HCT116 (cell line): ENCODE measurements around the gene BHLHE41. TPM values are rescaled to one million over a fixed set of nuclear protein-coding genes. Genes with fewer than 3 reads are reported as not detected.

Experiments
- ATAC-seq: fragments of 200-7000 bp; cut with Tn5 transposase; 2 replicates; pipeline ENCODE4 v1.9.1; 2020; ENCODE audit warnings: mild to moderate bottlenecking, moderate library complexity
- BruUV-seq: library from RNA; stranded (reverse); fragments of 400-500 nt; replicated peaks from 2 replicates; lab custom pipeline; 2021; lab: Mats Ljungman, UMichigan
- CTCF ChIA-PET: fragments of 300-600 bp; sonication (Branson Sonifier 250); formaldehyde crosslinking; loops from one replicate; lab custom pipeline; 2021; ENCODE audit warnings: antibody characterized with exemption; lab: Charles Lee
- POLR2A ChIA-PET: fragments of 300-600, 350-600 bp; sonication (Branson Sonifier 250); formaldehyde crosslinking; loops from one replicate; lab custom pipeline; 2021; ENCODE audit warnings: antibody characterized with exemption; lab: Charles Lee
- RAD21 ChIA-PET, 2 experiments: fragments of 300-600 bp; sonication (Branson Sonifier 250); formaldehyde crosslinking; loops; one replicate each; lab custom pipeline; 2023; ENCODE audit warnings: low total read pairs in 2 of 2; ENCODE audit not compliant: uncharacterized antibody in 2 of 2, unreplicated experiment in 2 of 2, low non-redundant PET in 1 of 2; lab: Charles Lee
- DNase-seq: peaks from one replicate; pipeline ENCODE4 v3.0.0-alpha.2; 2010; ENCODE audit warnings: low read depth, low spot score
- H2AFZ ChIP-seq: fragments of 200-600 bp; shearing (Covaris generic), sonication (generic); 2 replicates; pipeline ENCODE4 v1.6.1; 2017; ENCODE audit warnings: low read depth, mixed run types, mixed read lengths, antibody characterized with exemption, low read length; ENCODE audit not compliant: poor library complexity, severe bottlenecking
- H3K27ac ChIP-seq: 2 replicates; pipeline ENCODE4 v1.5.1; 2012; ENCODE audit warnings: low read depth, low read length
- H3K27me3 ChIP-seq: fragments of 200-600 bp; sonication (generic); 2 replicates; pipeline ENCODE4 v1.6.1; 2016; ENCODE audit warnings: mixed run types, low read length, mixed read lengths; ENCODE audit not compliant: insufficient read depth
- H3K36me3 ChIP-seq, 2 experiments: fragments of 200-500 bp in 1 of 2; fragments of 200-600 bp in 1 of 2; sonication (Bioruptor generic) in 1 of 2; sonication (generic) in 1 of 2; 2 replicates each; pipeline versions ENCODE4 v1.5.1 to v1.6.1; 2014 to 2016; ENCODE audit warnings: low read length in 2 of 2, inconsistent platforms in 1 of 2, mixed read lengths in 1 of 2, mixed run types in 1 of 2; ENCODE audit not compliant: insufficient read depth in 2 of 2, control insufficient read depth in 1 of 2
- H3K4me1 ChIP-seq, 2 experiments: fragments of 200-600 bp in 1 of 2; sonication (generic) in 1 of 2; 2 replicates each; pipeline versions ENCODE4 v1.5.1 to v1.6.1; 2012 to 2017; ENCODE audit warnings: low read length in 2 of 2, inconsistent platforms in 1 of 2, mild to moderate bottlenecking in 1 of 2, mixed read lengths in 1 of 2, mixed run types in 1 of 2, moderate library complexity in 1 of 2; ENCODE audit not compliant: insufficient read depth in 2 of 2, control insufficient read depth in 1 of 2
- H3K4me2 ChIP-seq: fragments of 200-600 bp; sonication (generic); 2 replicates; pipeline ENCODE4 v1.6.1; 2017; ENCODE audit warnings: mixed run types, low read length, mixed read lengths
- H3K4me3 ChIP-seq, 2 experiments: fragments of 200-600 bp in 1 of 2; sonication (generic) in 1 of 2; replicated peaks in 1 of 2; 2 replicates each; pipeline ENCODE4 v1.5.1; 2011 to 2016; ENCODE audit warnings: low read length in 2 of 2, control low read depth in 1 of 2, low read depth in 1 of 2, mild to moderate bottlenecking in 1 of 2, mixed read lengths in 1 of 2, mixed run types in 1 of 2
- H3K79me2 ChIP-seq: fragments of 200-600 bp; sonication (generic); 2 replicates; pipeline ENCODE4 v1.6.1; 2017; ENCODE audit warnings: mild to moderate bottlenecking, mixed run types, low read length, moderate library complexity, mixed read lengths; ENCODE audit not compliant: insufficient read depth
- H3K9ac ChIP-seq: fragments of 200-600 bp; sonication (generic); 2 replicates; pipeline ENCODE4 v1.6.1; 2016; ENCODE audit warnings: low read length, mixed read lengths
- H3K9me2 ChIP-seq: fragments of 200-600 bp; sonication (generic), shearing (Covaris generic); 2 replicates; pipeline ENCODE4 v1.6.1; 2017; ENCODE audit warnings: mixed run types, mild to moderate bottlenecking, moderate library complexity; ENCODE audit not compliant: insufficient read depth
- H3K9me3 ChIP-seq, 2 experiments: fragments of 200-500 bp in 1 of 2; fragments of 200-600 bp in 1 of 2; sonication (Bioruptor generic) in 1 of 2; sonication (generic) in 1 of 2; 2 replicates each; pipeline ENCODE4 v1.6.1; 2014 to 2017; ENCODE audit warnings: low read length in 2 of 2, mixed read lengths in 2 of 2, inconsistent platforms in 1 of 2, low read depth in 1 of 2, mild to moderate bottlenecking in 1 of 2, mixed run types in 1 of 2, moderate library complexity in 1 of 2; ENCODE audit not compliant: control insufficient read depth in 1 of 2, insufficient read depth in 1 of 2
- H4K20me1 ChIP-seq: fragments of 200-600 bp; sonication (generic), shearing (Covaris generic); 2 replicates; pipeline ENCODE4 v1.6.1; 2017; ENCODE audit warnings: mixed run types, mild to moderate bottlenecking, moderate library complexity; ENCODE audit not compliant: insufficient read depth
- CBX3 ChIP-seq: IDR thresholded peaks from 2 replicates; pipeline ENCODE4 v1.6.1; 2012; ENCODE audit warnings: low read depth
- ELF1 ChIP-seq: IDR thresholded peaks from 2 replicates; pipeline ENCODE4 v1.6.1; 2012; ENCODE audit warnings: low read depth, borderline replicate concordance
- FOSL1 ChIP-seq: IDR thresholded peaks from 2 replicates; pipeline ENCODE4 v1.6.1; 2012; ENCODE audit warnings: low read depth
- SIN3A ChIP-seq: IDR thresholded peaks from 2 replicates; pipeline ENCODE4 v1.6.1; 2012; ENCODE audit warnings: low read depth
- YY1 ChIP-seq: IDR thresholded peaks from 2 replicates; pipeline ENCODE4 v1.6.1; 2011; ENCODE audit warnings: low read length, low read depth, moderate library complexity, mild to moderate bottlenecking; ENCODE audit not compliant: insufficient replicate concordance; ENCODE audit errors: extremely low read depth
- ZFX ChIP-seq: fragments of 450-650 bp; IDR thresholded peaks from 2 replicates; pipeline ENCODE4 v1.6.1; 2017
- intact Hi-C: fragments of 100-400 bp; cut with micrococcal nuclease; formaldehyde crosslinking; loops from 2 replicates; pipeline ENCODE4 v1.10.0; 2022
- total RNA-seq: library from RNA; stranded (reverse); gene quantifications from one replicate; pipeline ENCODE4 v1.2.1, GENCODE V29; 2021; ENCODE audit not compliant: unreplicated experiment
- TF ChIP-seq, protein P1 (sequence below), 3 experiments: fragments of 200-600 bp in 1 of 3; sonication (generic) in 1 of 3; IDR thresholded peaks in 2 of 3; conservative IDR thresholded peaks in 1 of 3; 2 replicates each; pipeline ENCODE4 v1.5.1; 2012 to 2017; ENCODE audit warnings: low read depth in 2 of 3, low read length in 2 of 3, antibody characterized with exemption in 1 of 3, borderline replicate concordance in 1 of 3, control low read depth in 1 of 3, mild to moderate bottlenecking in 1 of 3, mixed read lengths in 1 of 3, mixed run types in 1 of 3, moderate library complexity in 1 of 3; ENCODE audit not compliant: insufficient read depth in 1 of 3
- TF ChIP-seq, protein P2 (sequence below): IDR thresholded peaks from 2 replicates; pipeline ENCODE4 v1.6.1; 2011; ENCODE audit warnings: mild to moderate bottlenecking, low read length, moderate library complexity; ENCODE audit not compliant: insufficient replicate concordance; ENCODE audit errors: extremely low read depth

The BHLHE41 gene
- total RNA-seq, 1 experiment from 2014 or later = 4.7 TPM

DNA sequence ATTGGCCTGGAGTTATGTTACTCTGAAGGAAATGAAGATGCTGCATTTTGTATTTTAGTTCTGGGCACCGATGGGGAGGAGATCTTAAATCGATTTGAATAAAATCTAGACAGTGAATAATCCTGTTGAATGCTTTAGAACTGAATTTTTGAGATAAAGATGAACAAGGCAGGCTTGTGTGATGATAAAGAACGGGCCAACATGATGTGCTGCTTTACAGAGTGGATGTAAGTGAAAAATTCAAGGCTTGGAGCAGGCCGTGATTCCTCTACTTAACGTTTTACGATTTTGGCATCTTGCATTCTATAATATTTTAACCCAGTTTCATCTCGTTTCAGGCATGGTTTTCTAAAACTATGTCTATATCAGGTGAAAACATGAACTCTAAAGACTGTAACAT, 23.5 kb upstream of the BHLHE41 start:
- no peaks in the 10 kb centered on the region for H4K20me1 ChIP-seq
- no TSS peak for BruUV-seq
- TF ChIP-seq SIN3A (no peak), YY1 (no peak), ELF1 (no peak), FOSL1 (no peak), CBX3 (no peak), ZFX (no peak)
- TF ChIP-seq, protein P1, sequence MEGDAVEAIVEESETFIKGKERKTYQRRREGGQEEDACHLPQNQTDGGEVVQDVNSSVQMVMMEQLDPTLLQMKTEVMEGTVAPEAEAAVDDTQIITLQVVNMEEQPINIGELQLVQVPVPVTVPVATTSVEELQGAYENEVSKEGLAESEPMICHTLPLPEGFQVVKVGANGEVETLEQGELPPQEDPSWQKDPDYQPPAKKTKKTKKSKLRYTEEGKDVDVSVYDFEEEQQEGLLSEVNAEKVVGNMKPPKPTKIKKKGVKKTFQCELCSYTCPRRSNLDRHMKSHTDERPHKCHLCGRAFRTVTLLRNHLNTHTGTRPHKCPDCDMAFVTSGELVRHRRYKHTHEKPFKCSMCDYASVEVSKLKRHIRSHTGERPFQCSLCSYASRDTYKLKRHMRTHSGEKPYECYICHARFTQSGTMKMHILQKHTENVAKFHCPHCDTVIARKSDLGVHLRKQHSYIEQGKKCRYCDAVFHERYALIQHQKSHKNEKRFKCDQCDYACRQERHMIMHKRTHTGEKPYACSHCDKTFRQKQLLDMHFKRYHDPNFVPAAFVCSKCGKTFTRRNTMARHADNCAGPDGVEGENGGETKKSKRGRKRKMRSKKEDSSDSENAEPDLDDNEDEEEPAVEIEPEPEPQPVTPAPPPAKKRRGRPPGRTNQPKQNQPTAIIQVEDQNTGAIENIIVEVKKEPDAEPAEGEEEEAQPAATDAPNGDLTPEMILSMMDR (IDR thresholded peaks at IDR 0.05 in 2 of 3, conservative IDR thresholded peaks at IDR 0.05 in 1 of 3; ENCODE audit: borderline replicate concordance in 1 of 3, insufficient read depth in 1 of 3, low read depth in 2 of 3, low read length in 2 of 3) = no peak
- TF ChIP-seq, protein P2, sequence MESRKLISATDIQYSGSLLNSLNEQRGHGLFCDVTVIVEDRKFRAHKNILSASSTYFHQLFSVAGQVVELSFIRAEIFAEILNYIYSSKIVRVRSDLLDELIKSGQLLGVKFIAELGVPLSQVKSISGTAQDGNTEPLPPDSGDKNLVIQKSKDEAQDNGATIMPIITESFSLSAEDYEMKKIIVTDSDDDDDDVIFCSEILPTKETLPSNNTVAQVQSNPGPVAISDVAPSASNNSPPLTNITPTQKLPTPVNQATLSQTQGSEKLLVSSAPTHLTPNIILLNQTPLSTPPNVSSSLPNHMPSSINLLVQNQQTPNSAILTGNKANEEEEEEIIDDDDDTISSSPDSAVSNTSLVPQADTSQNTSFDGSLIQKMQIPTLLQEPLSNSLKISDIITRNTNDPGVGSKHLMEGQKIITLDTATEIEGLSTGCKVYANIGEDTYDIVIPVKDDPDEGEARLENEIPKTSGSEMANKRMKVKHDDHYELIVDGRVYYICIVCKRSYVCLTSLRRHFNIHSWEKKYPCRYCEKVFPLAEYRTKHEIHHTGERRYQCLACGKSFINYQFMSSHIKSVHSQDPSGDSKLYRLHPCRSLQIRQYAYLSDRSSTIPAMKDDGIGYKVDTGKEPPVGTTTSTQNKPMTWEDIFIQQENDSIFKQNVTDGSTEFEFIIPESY = no peak
- intact Hi-C loops = no loop called here
- H3K36me3 ChIP-seq = no peaks in the 10 kb centered on the region
- ATAC-seq = no peak
- H3K9me3 ChIP-seq = no peaks in the 10 kb centered on the region
- H3K79me2 ChIP-seq = no peaks in the 10 kb centered on the region
- no peak overlapping the region for H3K4me2 ChIP-seq
- DNase-seq = no peak
- CTCF ChIA-PET = no interaction called here
- no peak overlapping the region for H3K4me3 ChIP-seq
- no peaks in the 10 kb centered on the region for H3K27me3 ChIP-seq
- no peaks in the 10 kb centered on the region for H3K9me2 ChIP-seq
- no peak overlapping the region for H3K27ac ChIP-seq
- no peak overlapping the region for H3K9ac ChIP-seq
- no peak overlapping the region for H2AFZ ChIP-seq
- peaks cover 6 to 10% of the 10 kb centered on the region in 2 experiments for H3K4me1 ChIP-seq
- RAD21 ChIA-PET = no interaction called here
- POLR2A ChIA-PET = no interaction called here
